ENCODE measurements around the gene CDPF1. TPM values are rescaled to one million over a fixed set of nuclear protein-coding genes. Genes with fewer than 3 reads are reported as not detected.

CDPF1 gene
- total and polyA plus RNA-seq, 2 of the 13 experiments (the other 11 are each of a cell fraction or from before 2014, with no cell fraction given) = 5.2 to 8.1 TPM

DNA sequence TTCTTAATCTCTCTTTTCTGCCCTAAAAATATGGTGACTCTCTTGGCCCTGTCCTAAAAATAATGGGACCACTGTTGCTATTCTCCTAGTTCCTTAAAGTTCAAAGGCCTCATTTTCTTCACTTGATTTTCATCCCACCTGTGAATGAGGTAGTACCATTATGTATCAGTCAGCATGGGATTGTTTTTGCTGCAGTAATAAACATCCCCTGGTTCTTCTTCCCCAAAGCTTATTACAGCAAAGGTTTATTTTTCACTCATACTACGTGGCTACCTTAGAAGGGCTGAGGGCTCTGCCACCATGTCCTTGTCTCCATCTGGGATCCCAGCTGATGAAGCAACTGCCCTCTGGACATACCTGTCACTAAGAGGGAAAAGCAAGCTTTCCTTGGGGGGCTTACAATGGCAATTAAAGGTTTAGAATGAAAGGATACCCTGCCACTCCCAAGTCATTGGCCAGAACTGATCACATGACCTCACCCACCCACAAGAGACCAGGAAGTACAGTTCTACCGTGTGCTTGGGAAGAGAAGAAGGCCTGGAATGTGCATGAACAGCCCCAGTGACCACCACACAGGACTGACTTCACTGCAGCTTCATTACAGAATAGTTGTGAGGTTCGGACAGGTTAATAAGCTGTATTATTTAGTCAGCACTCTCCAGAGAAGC is 25.5 kb upstream of the CDPF1 start (continued):
- TF ChIP-seq, protein P1, sequence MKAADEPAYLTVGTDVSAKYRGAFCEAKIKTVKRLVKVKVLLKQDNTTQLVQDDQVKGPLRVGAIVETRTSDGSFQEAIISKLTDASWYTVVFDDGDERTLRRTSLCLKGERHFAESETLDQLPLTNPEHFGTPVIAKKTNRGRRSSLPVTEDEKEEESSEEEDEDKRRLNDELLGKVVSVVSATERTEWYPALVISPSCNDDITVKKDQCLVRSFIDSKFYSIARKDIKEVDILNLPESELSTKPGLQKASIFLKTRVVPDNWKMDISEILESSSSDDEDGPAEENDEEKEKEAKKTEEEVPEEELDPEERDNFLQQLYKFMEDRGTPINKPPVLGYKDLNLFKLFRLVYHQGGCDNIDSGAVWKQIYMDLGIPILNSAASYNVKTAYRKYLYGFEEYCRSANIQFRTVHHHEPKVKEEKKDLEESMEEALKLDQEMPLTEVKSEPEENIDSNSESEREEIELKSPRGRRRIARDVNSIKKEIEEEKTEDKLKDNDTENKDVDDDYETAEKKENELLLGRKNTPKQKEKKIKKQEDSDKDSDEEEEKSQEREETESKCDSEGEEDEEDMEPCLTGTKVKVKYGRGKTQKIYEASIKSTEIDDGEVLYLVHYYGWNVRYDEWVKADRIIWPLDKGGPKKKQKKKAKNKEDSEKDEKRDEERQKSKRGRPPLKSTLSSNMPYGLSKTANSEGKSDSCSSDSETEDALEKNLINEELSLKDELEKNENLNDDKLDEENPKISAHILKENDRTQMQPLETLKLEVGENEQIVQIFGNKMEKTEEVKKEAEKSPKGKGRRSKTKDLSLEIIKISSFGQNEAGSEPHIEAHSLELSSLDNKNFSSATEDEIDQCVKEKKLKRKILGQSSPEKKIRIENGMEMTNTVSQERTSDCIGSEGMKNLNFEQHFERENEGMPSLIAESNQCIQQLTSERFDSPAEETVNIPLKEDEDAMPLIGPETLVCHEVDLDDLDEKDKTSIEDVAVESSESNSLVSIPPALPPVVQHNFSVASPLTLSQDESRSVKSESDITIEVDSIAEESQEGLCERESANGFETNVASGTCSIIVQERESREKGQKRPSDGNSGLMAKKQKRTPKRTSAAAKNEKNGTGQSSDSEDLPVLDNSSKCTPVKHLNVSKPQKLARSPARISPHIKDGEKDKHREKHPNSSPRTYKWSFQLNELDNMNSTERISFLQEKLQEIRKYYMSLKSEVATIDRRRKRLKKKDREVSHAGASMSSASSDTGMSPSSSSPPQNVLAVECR (CRISPR knock-in tag; IDR thresholded peaks at IDR 0.05; ENCODE audit: borderline replicate concordance) = no peak
- TF ChIP-seq NFE2 (CRISPR knock-in tag; IDR thresholded peaks at IDR 0.05) (no peak), CBFB (CRISPR knock-in tag; IDR thresholded peaks at IDR 0.05) (no peak), TCF12 (IDR thresholded peaks at IDR 0.05) (no peak), TCF12 (CRISPR knock-in tag; IDR thresholded peaks at IDR 0.05) (no peak)
- TF ChIP-seq, protein P2, sequence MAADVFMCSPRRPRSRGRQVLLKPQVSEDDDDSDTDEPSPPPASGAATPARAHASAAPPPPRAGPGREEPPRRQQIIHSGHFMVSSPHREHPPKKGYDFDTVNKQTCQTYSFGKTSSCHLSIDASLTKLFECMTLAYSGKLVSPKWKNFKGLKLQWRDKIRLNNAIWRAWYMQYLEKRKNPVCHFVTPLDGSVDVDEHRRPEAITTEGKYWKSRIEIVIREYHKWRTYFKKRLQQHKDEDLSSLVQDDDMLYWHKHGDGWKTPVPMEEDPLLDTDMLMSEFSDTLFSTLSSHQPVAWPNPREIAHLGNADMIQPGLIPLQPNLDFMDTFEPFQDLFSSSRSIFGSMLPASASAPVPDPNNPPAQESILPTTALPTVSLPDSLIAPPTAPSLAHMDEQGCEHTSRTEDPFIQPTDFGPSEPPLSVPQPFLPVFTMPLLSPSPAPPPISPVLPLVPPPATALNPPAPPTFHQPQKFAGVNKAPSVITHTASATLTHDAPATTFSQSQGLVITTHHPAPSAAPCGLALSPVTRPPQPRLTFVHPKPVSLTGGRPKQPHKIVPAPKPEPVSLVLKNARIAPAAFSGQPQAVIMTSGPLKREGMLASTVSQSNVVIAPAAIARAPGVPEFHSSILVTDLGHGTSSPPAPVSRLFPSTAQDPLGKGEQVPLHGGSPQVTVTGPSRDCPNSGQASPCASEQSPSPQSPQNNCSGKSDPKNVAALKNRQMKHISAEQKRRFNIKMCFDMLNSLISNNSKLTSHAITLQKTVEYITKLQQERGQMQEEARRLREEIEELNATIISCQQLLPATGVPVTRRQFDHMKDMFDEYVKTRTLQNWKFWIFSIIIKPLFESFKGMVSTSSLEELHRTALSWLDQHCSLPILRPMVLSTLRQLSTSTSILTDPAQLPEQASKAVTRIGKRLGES (CRISPR knock-in tag; IDR thresholded peaks at IDR 0.05; ENCODE audit: borderline replicate concordance) = no peak
- TF ChIP-seq, protein P3, sequence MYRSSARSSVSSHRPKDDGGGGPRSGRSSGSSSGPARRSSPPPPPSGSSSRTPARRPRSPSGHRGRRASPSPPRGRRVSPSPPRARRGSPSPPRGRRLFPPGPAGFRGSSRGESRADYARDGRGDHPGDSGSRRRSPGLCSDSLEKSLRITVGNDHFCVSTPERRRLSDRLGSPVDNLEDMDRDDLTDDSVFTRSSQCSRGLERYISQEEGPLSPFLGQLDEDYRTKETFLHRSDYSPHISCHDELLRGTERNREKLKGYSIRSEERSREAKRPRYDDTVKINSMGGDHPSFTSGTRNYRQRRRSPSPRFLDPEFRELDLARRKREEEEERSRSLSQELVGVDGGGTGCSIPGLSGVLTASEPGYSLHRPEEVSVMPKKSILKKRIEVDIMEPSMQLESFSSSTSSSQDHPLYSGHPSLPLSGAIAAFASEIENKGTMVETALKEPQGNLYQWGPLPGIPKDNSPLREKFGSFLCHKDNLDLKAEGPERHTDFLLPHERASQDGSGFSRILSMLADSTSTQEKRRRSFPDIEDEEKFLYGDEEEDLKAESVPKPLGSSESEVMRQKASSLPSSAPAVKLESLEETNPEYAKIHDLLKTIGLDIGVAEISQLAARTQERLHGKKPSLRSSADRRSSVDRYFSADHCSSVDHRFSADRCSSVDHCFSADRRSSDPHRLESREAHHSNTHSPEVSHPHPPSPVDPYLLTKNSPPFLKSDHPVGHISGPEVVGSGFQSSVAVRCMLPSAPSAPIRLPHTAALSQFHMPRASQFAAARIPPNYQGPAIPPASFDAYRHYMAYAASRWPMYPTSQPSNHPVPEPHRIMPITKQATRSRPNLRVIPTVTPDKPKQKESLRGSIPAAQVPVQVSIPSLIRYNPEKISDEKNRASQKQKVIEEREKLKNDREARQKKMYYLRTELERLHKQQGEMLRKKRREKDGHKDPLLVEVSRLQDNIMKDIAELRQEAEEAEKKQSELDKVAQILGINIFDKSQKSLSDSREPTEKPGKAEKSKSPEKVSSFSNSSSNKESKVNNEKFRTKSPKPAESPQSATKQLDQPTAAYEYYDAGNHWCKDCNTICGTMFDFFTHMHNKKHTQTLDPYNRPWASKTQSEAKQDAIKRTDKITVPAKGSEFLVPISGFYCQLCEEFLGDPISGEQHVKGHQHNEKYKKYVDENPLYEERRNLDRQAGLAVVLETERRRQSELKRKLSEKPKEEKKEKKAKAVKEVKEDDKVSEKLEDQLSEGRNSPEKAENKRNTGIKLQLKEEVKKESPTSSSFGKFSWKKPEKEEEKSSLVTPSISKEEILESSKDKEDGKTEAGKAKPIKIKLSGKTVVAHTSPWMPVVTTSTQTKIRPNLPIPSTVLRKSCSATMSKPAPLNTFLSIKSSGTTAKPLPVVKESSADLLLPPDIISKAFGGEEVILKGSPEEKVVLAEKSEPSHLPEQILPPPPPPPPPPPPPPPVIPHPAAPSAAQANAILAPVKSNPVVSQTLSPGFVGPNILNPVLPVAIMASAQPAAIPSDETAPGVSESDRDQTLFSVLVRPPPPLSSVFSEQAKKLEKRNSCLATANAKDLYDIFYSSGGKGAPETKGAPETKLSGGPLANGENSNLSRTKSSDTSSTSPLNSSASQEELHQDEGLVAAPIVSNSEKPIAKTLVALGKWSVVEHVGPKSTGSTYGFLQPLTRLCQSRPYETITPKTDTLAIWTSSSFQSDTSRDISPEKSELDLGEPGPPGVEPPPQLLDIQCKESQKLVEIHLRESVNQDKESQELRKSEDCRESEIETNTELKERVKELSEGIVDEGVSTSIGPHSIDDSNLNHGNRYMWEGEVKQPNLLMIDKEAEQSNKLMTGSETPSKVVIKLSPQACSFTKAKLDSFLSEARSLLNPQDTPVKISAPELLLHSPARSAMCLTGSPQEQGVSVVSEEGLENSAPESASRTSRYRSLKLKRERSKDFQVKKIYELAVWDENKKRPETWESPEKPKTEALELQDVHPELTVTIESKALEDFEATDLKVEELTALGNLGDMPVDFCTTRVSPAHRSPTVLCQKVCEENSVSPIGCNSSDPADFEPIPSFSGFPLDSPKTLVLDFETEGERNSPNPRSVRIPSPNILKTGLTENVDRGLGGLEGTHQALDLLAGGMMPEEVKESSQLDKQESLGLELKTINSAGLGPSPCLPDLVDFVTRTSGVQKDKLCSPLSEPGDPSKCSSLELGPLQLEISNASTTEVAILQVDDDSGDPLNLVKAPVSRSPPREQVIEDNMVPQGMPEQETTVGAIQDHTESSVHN (CRISPR knock-in tag; IDR thresholded peaks at IDR 0.05) = no peak
- TF ChIP-seq, protein P4, sequence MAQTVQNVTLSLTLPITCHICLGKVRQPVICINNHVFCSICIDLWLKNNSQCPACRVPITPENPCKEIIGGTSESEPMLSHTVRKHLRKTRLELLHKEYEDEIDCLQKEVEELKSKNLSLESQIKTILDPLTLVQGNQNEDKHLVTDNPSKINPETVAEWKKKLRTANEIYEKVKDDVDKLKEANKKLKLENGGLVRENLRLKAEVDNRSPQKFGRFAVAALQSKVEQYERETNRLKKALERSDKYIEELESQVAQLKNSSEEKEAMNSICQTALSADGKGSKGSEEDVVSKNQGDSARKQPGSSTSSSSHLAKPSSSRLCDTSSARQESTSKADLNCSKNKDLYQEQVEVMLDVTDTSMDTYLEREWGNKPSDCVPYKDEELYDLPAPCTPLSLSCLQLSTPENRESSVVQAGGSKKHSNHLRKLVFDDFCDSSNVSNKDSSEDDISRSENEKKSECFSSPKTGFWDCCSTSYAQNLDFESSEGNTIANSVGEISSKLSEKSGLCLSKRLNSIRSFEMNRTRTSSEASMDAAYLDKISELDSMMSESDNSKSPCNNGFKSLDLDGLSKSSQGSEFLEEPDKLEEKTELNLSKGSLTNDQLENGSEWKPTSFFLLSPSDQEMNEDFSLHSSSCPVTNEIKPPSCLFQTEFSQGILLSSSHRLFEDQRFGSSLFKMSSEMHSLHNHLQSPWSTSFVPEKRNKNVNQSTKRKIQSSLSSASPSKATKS (CRISPR knock-in tag; IDR thresholded peaks at IDR 0.05) = no peak

Measured in HepG2 (cell line).